Adrenal gland (tissue), 5 donors: ENCODE results near the gene NECTIN4.

Source experiments
- POLR2A ChIP-seq, 2 donors: fragments of 450-650 bp; IDR thresholded peaks; one replicate each; pipeline ENCODE4 v1.6.1; 2017; ENCODE audit warnings: antibody characterized with exemption in 2 of 2, mild to moderate bottlenecking in 2 of 2, moderate library complexity in 1 of 2
- TF ChIP-seq, protein P1 (sequence below), 6 experiments: fragments of 450-650 bp in 4 of 6; fragments of 200-600 bp in 2 of 6; sonication (generic) in 1 of 6; IDR thresholded peaks; 1 replicate in 5 of 6; 2 replicates in 1 of 6; pipeline versions ENCODE4 v1.5.1 to v1.8.0; 2016 to 2021; ENCODE audit warnings: antibody characterized with exemption in 6 of 6, mild to moderate bottlenecking in 2 of 6, moderate library complexity in 1 of 6
- donor health status: DM: no; HTN: no; CAD: no.

DNA sequence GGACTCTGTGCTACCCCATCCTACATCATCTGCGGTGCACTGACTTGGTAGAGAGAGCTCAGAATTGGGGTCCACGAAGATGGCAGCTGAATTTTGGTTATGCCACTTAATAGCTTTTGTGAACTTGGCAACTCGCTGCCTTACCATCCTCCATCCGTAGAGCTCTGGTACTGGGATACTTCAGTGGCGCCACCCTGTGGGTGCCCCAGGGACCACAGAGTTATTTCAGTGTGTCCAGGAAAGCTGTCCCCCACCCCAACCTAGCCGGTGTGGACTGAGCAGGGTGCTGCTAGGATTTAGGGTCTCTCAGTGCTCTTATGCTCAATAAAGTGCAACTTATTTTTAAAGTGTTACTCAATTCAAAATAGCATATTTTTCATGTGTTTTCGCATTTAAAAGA is 34.6 kb downstream of the NECTIN4 start:
- TF ChIP-seq POLR2A (IDR thresholded peaks at IDR 0.05) = no peak
- TF ChIP-seq, protein P1, sequence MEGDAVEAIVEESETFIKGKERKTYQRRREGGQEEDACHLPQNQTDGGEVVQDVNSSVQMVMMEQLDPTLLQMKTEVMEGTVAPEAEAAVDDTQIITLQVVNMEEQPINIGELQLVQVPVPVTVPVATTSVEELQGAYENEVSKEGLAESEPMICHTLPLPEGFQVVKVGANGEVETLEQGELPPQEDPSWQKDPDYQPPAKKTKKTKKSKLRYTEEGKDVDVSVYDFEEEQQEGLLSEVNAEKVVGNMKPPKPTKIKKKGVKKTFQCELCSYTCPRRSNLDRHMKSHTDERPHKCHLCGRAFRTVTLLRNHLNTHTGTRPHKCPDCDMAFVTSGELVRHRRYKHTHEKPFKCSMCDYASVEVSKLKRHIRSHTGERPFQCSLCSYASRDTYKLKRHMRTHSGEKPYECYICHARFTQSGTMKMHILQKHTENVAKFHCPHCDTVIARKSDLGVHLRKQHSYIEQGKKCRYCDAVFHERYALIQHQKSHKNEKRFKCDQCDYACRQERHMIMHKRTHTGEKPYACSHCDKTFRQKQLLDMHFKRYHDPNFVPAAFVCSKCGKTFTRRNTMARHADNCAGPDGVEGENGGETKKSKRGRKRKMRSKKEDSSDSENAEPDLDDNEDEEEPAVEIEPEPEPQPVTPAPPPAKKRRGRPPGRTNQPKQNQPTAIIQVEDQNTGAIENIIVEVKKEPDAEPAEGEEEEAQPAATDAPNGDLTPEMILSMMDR (IDR thresholded peaks at IDR 0.05) = no peak
